Measurements from ENCODE around the gene COL5A1. TPM values are rescaled to one million over a fixed set of nuclear protein-coding genes. Genes with fewer than 3 reads are reported as not detected.

COL5A1 gene
- total RNA-seq, 2 experiments from 2014 or later: 0.12 to 0.19 TPM

GRCh38 chr9:134800791-134801339, 159.3 kb downstream of the COL5A1 start:
- Mint-ChIP-seq H3K4me1 (ENCODE audit: low read depth) (no peaks in the 10 kb centered on the region), H3K4me3 (no peak overlapping the region), H3K27me3 (peaks cover 2% of the 10 kb centered on the region), H3K36me3 (no peaks in the 10 kb centered on the region), H3K27ac (no peak overlapping the region), H3K9me3 (no peaks in the 10 kb centered on the region)
- intact Hi-C loops (cut with micrococcal nuclease): no loop called here
- no peak for DNase-seq
- CTCF ChIA-PET: no interaction called here
- POLR2A ChIA-PET: no interaction called here

GRCh38 chr9:134802216-134802795, 160.7 kb downstream of the COL5A1 start:
- intact Hi-C loops (cut with micrococcal nuclease): no loop called here

GRCh38 chr9:134804871-134805270, 163.3 kb downstream of the COL5A1 start:
- Mint-ChIP-seq H3K27ac (no peak overlapping the region), H3K4me1 (ENCODE audit: low read depth) (no peaks in the 10 kb centered on the region), H3K36me3 (no peaks in the 10 kb centered on the region), H3K9me3 (no peaks in the 10 kb centered on the region), H3K4me3 (no peak overlapping the region), H3K27me3 (no peaks in the 10 kb centered on the region)
- ChIA-PET POLR2A (no interaction called here), CTCF (no interaction called here)
- DNase-seq: no peak
- intact Hi-C loops (cut with micrococcal nuclease): no loop called here

More at GRCh38 chr9:134802216-134802795, 160.7 kb downstream of the COL5A1 start:
- Mint-ChIP-seq H3K4me1 (ENCODE audit: low read depth) (no peaks in the 10 kb centered on the region), H3K27me3 (no peaks in the 10 kb centered on the region), H3K4me3 (no peak overlapping the region), H3K27ac (no peak overlapping the region), H3K36me3 (no peaks in the 10 kb centered on the region), H3K9me3 (no peaks in the 10 kb centered on the region)
- no peak for DNase-seq
- ChIA-PET POLR2A (no interaction called here), CTCF (no interaction called here)

- no peak for DNase-seq
- intact Hi-C loops (cut with micrococcal nuclease): no loop called here
- CTCF ChIA-PET: no interaction called here
- H3K27ac Mint-ChIP-seq: no peak overlapping the region
- POLR2A ChIA-PET: no interaction called here
- H3K27me3 Mint-ChIP-seq: no peaks in the 10 kb centered on the region
- no peak overlapping the region for H3K4me3 Mint-ChIP-seq
- H3K9me3 Mint-ChIP-seq: no peaks in the 10 kb centered on the region
- H3K4me1 Mint-ChIP-seq (ENCODE audit: low read depth): no peaks in the 10 kb centered on the region
- no peaks in the 10 kb centered on the region for H3K36me3 Mint-ChIP-seq
Observed at GRCh38 chr9:134807716-134808446, 166.3 kb downstream of the COL5A1 start.

GRCh38 chr9:134808447-134808792, 166.8 kb downstream of the COL5A1 start:
- intact Hi-C loops (cut with micrococcal nuclease): no loop called here
- no peak overlapping the region for H3K4me3 Mint-ChIP-seq
- H3K27me3 Mint-ChIP-seq: no peaks in the 10 kb centered on the region
- H3K27ac Mint-ChIP-seq: no peak overlapping the region
- no peaks in the 10 kb centered on the region for H3K36me3 Mint-ChIP-seq
- no peak for DNase-seq
- POLR2A ChIA-PET: no interaction called here
- no peaks in the 10 kb centered on the region for H3K4me1 Mint-ChIP-seq (ENCODE audit: low read depth)
- CTCF ChIA-PET: no interaction called here
- no peaks in the 10 kb centered on the region for H3K9me3 Mint-ChIP-seq

- Mint-ChIP-seq H3K27ac (no peak overlapping the region), H3K9me3 (no peaks in the 10 kb centered on the region), H3K36me3 (no peaks in the 10 kb centered on the region), H3K27me3 (no peaks in the 10 kb centered on the region), H3K4me3 (no peak overlapping the region), H3K4me1 (ENCODE audit: low read depth) (no peaks in the 10 kb centered on the region)
- POLR2A ChIA-PET: no interaction called here
- DNase-seq: no peak
- intact Hi-C loops (cut with micrococcal nuclease): no loop called here
- CTCF ChIA-PET: no interaction called here
Observed at GRCh38 chr9:134809292-134809691, 167.7 kb downstream of the COL5A1 start.

GRCh38 chr9:134809826-134810225, 168.2 kb downstream of the COL5A1 start:
- CTCF ChIA-PET: no interaction called here
- no peaks in the 10 kb centered on the region for H3K36me3 Mint-ChIP-seq

GRCh38 chr9:134811079-134811672, 169.6 kb downstream of the COL5A1 start:
- DNase-seq: no peak
- no peaks in the 10 kb centered on the region for H3K36me3 Mint-ChIP-seq
- no peak overlapping the region for H3K4me3 Mint-ChIP-seq
- intact Hi-C loops (cut with micrococcal nuclease): no loop called here
- H3K9me3 Mint-ChIP-seq: no peaks in the 10 kb centered on the region
- POLR2A ChIA-PET: no interaction called here
- CTCF ChIA-PET: no interaction called here
- H3K4me1 Mint-ChIP-seq (ENCODE audit: low read depth): no peaks in the 10 kb centered on the region
- H3K27ac Mint-ChIP-seq: no peak overlapping the region
- no peaks in the 10 kb centered on the region for H3K27me3 Mint-ChIP-seq

More at GRCh38 chr9:134809826-134810225, 168.2 kb downstream of the COL5A1 start:
- POLR2A ChIA-PET: no interaction called here
- H3K4me1 Mint-ChIP-seq (ENCODE audit: low read depth): no peaks in the 10 kb centered on the region
- no peak overlapping the region for H3K27ac Mint-ChIP-seq
- no peak for DNase-seq
- H3K9me3 Mint-ChIP-seq: no peaks in the 10 kb centered on the region
- H3K4me3 Mint-ChIP-seq: no peak overlapping the region
- H3K27me3 Mint-ChIP-seq: no peaks in the 10 kb centered on the region
- intact Hi-C loops (cut with micrococcal nuclease): no loop called here

- POLR2A ChIA-PET: no interaction called here
- Mint-ChIP-seq H3K4me1 (ENCODE audit: low read depth) (no peaks in the 10 kb centered on the region), H3K36me3 (no peaks in the 10 kb centered on the region), H3K9me3 (no peaks in the 10 kb centered on the region), H3K4me3 (no peak overlapping the region), H3K27ac (no peak overlapping the region), H3K27me3 (no peaks in the 10 kb centered on the region)
- CTCF ChIA-PET: no interaction called here
- DNase-seq: no peak
- intact Hi-C loops (cut with micrococcal nuclease): no loop called here
Observed at GRCh38 chr9:134811673-134812342, 170.2 kb downstream of the COL5A1 start.

- H3K36me3 Mint-ChIP-seq: no peaks in the 10 kb centered on the region
- H3K4me1 Mint-ChIP-seq (ENCODE audit: low read depth): no peaks in the 10 kb centered on the region
- no peak overlapping the region for H3K4me3 Mint-ChIP-seq
- no peaks in the 10 kb centered on the region for H3K27me3 Mint-ChIP-seq
- no peaks in the 10 kb centered on the region for H3K9me3 Mint-ChIP-seq
- H3K27ac Mint-ChIP-seq: no peak overlapping the region
- ChIA-PET POLR2A (no interaction called here), CTCF (no interaction called here)
- no peak for DNase-seq
- intact Hi-C loops (cut with micrococcal nuclease): no loop called here
Observed at GRCh38 chr9:134812343-134812673, 170.7 kb downstream of the COL5A1 start.

- Mint-ChIP-seq H3K4me1 (ENCODE audit: low read depth) (no peaks in the 10 kb centered on the region), H3K36me3 (no peaks in the 10 kb centered on the region), H3K27ac (no peak overlapping the region), H3K27me3 (no peaks in the 10 kb centered on the region), H3K4me3 (no peak overlapping the region), H3K9me3 (no peaks in the 10 kb centered on the region)
- ChIA-PET POLR2A (no interaction called here), CTCF (no interaction called here)
- intact Hi-C loops (cut with micrococcal nuclease): no loop called here
- DNase-seq: no peak
Observed at GRCh38 chr9:134813841-134814240, 172.2 kb downstream of the COL5A1 start.

GRCh38 chr9:134814598-134815215, 173.1 kb downstream of the COL5A1 start:
- POLR2A ChIA-PET: no interaction called here
- intact Hi-C loops (cut with micrococcal nuclease): no loop called here
- no peak overlapping the region for H3K27ac Mint-ChIP-seq
- H3K36me3 Mint-ChIP-seq: no peaks in the 10 kb centered on the region
- H3K4me3 Mint-ChIP-seq: no peak overlapping the region
- DNase-seq: no peak
- no peaks in the 10 kb centered on the region for H3K27me3 Mint-ChIP-seq
- CTCF ChIA-PET: no interaction called here
- no peaks in the 10 kb centered on the region for H3K9me3 Mint-ChIP-seq
- H3K4me1 Mint-ChIP-seq (ENCODE audit: low read depth): no peaks in the 10 kb centered on the region

Data from activated CD4-positive, alpha-beta memory T cell treated with anti-CD3 and anti-CD28 coated beads for 36 hours (primary cell).